DOHH2 (cell line): ENCODE data around the gene DCAF15.

ENCODE experiments used
- H3F3A ChIP-seq: fragments of 200-600 bp; sonication (generic), shearing (Covaris generic); 2 replicates; pipeline ENCODE4 v1.6.0; 2016; ENCODE audit warnings: antibody characterized with exemption, mild to moderate bottlenecking; ENCODE audit not compliant: control insufficient read depth, insufficient read depth
- H3K27ac ChIP-seq: fragments of 200-600 bp; sonication (generic); 2 replicates; pipeline ENCODE4 v1.5.1; 2014; ENCODE audit warnings: low read depth, mild to moderate bottlenecking, low read length, moderate library complexity
- H3K27me3 ChIP-seq: fragments of 200-600 bp; sonication (generic); 2 replicates; pipeline ENCODE4 v1.6.1; 2014; ENCODE audit warnings: mild to moderate bottlenecking, low read length, mixed read lengths; ENCODE audit not compliant: control insufficient read depth
- H3K36me3 ChIP-seq: fragments of 200-600 bp; sonication (generic); 2 replicates; pipeline ENCODE4 v1.6.1; 2014; ENCODE audit warnings: mild to moderate bottlenecking, low read length, moderate library complexity, mixed read lengths; ENCODE audit not compliant: control insufficient read depth
- H3K4me1 ChIP-seq: fragments of 200-600 bp; sonication (generic); 2 replicates; pipeline ENCODE4 v1.6.1; 2014; ENCODE audit warnings: mild to moderate bottlenecking, low read length, mixed read lengths; ENCODE audit not compliant: control insufficient read depth
- H3K4me2 ChIP-seq: fragments of 200-600 bp; sonication (generic); 2 replicates; pipeline ENCODE4 v1.6.0; 2014; ENCODE audit warnings: mild to moderate bottlenecking, low read length, moderate library complexity
- H3K4me3 ChIP-seq: fragments of 200-600 bp; sonication (generic); 2 replicates; pipeline ENCODE4 v1.5.1; 2014; ENCODE audit warnings: mild to moderate bottlenecking, low read length, mixed read lengths
- H3K79me2 ChIP-seq: fragments of 200-600 bp; sonication (generic); 2 replicates; pipeline ENCODE4 v1.6.1; 2014; ENCODE audit warnings: mild to moderate bottlenecking, low read length, mixed read lengths; ENCODE audit not compliant: control insufficient read depth
- H3K9me2 ChIP-seq: fragments of 200-600 bp; sonication (generic); replicated peaks from 2 replicates; pipeline ENCODE4 v1.6.1; 2014; ENCODE audit warnings: mild to moderate bottlenecking, low read length, mixed read lengths; ENCODE audit not compliant: control insufficient read depth
- H3K9me3 ChIP-seq: fragments of 200-600 bp; sonication (generic); 2 replicates; pipeline ENCODE4 v1.6.1; 2014; ENCODE audit warnings: antibody characterized with exemption, low read length, mixed read lengths; ENCODE audit not compliant: control insufficient read depth, insufficient read depth
- H4K20me1 ChIP-seq: fragments of 200-600 bp; sonication (generic); 2 replicates; pipeline ENCODE4 v1.6.0; 2014; ENCODE audit warnings: low read depth, mild to moderate bottlenecking, antibody characterized with exemption, low read length, moderate library complexity; ENCODE audit not compliant: control insufficient read depth, insufficient read depth
- CTCF ChIP-seq: fragments of 200-600 bp; sonication (generic); IDR thresholded peaks from one replicate; pipeline ENCODE4 v1.5.1; 2014; ENCODE audit warnings: antibody characterized with exemption, mild to moderate bottlenecking, low read depth, low read length; ENCODE audit not compliant: poor library complexity, severe bottlenecking
- EZH2phosphoT487 ChIP-seq: fragments of 200-600 bp; sonication (generic); IDR thresholded peaks from 2 replicates; pipeline ENCODE4 v1.6.1; 2017; ENCODE audit warnings: borderline replicate concordance, mild to moderate bottlenecking, antibody characterized with exemption, low read length, moderate library complexity, mixed read lengths

Gene DCAF15

GRCh38 chr19:13938301-13939064 lies 13.8 kb upstream of the DCAF15 start, which contains the start of gene PODNL1:
Gene PODNL1 (minus strand): TSS chr19:13938417. CDS start chr19:13938181, 236 bp downstream.
- Histone ChIP-seq H3K79me2 (no peaks in the 10 kb centered on the region), H3K4me3 (no peak within 1 kb of the TSS), H3K36me3 (no peaks in the 10 kb centered on the region), H3K9me3 (peaks cover 5% of the 10 kb centered on the region; the same call in 1 of the 2 replicates), H4K20me1 (no peaks in the 10 kb centered on the region), H3K9me2 (no peaks in the 10 kb centered on the region), H3K4me2 (no peak within 1 kb of the TSS), H3K4me1 (no peaks in the 10 kb centered on the region), H3K27ac (no peak within 1 kb of the TSS), H3F3A (no peaks in the 10 kb centered on the region), H3K27me3 (peaks cover 3% of the 10 kb centered on the region; the same call in 1 of the 2 replicates)
- TF ChIP-seq CTCF (no peak), EZH2phosphoT487 (no peak)

GRCh38 chr19:13942023-13942684 lies 10.2 kb upstream of the DCAF15 start:
- no peaks in the 10 kb centered on the region for H3F3A ChIP-seq
- peaks cover 3% of the 10 kb centered on the region; the same call in 1 of the 2 replicates for H3K27me3 ChIP-seq
- TF ChIP-seq CTCF (no peak), EZH2phosphoT487 (no peak)

GRCh38 chr19:13946414-13946813 lies 5.9 kb upstream of the DCAF15 start:
- Histone ChIP-seq H3K9me3 (peaks cover 5% of the 10 kb centered on the region; the same call in 1 of the 2 replicates), H3K4me1 (peaks cover under 1% of the 10 kb centered on the region), H3K4me3 (no peak overlapping the region), H3K9me2 (no peaks in the 10 kb centered on the region), H3K27me3 (no peaks in the 10 kb centered on the region), H3F3A (no peaks in the 10 kb centered on the region), H3K79me2 (no peaks in the 10 kb centered on the region), H3K27ac (no peak overlapping the region), H3K36me3 (no peaks in the 10 kb centered on the region), H3K4me2 (no peak overlapping the region), H4K20me1 (no peaks in the 10 kb centered on the region)
- TF ChIP-seq EZH2phosphoT487 (no peak), CTCF (no peak)

More at GRCh38 chr19:13942023-13942684, 10.2 kb upstream of the DCAF15 start:
- Histone ChIP-seq H3K9me2 (no peaks in the 10 kb centered on the region), H3K36me3 (no peaks in the 10 kb centered on the region), H3K4me2 (no peak overlapping the region), H3K27ac (no peak overlapping the region), H4K20me1 (no peaks in the 10 kb centered on the region), H3K9me3 (peaks cover 5% of the 10 kb centered on the region; the same call in 1 of the 2 replicates), H3K79me2 (no peaks in the 10 kb centered on the region), H3K4me3 (no peak overlapping the region), H3K4me1 (no peaks in the 10 kb centered on the region)
